ENCODE results near the gene SLC26A6. TPM values are rescaled to one million over a fixed set of nuclear protein-coding genes. Genes with fewer than 3 reads are reported as not detected.

Gene SLC26A6
- total RNA-seq, 1 experiment from 2014 or later = 36.3 TPM

- Histone ChIP-seq H3K4me3 (ENCODE audit: low read depth in 2 of 2, low read length in 2 of 2) (no peak overlapping the region), H3K4me1 (ENCODE audit: control insufficient read depth, insufficient read depth, low read length) (no peaks in the 10 kb centered on the region), H3K36me3 (ENCODE audit: control insufficient read depth, insufficient read depth, low read length) (no peaks in the 10 kb centered on the region), H3K27me3 (ENCODE audit: control insufficient read depth, insufficient read depth, low read length) (no peaks in the 10 kb centered on the region), H3K9me3 (ENCODE audit: control insufficient read depth, insufficient read depth, low read depth, low read length) (no peaks in the 10 kb centered on the region), H3K27ac (ENCODE audit: low read length) (no peak overlapping the region)
- in situ Hi-C loops (cut with HindIII; ENCODE audit: low pct_unique_long_range_greater_than_20kb, low sequenced_read_pairs) (no loop called here), intact Hi-C loops (cut with micrococcal nuclease; ENCODE audit: unreplicated experiment) (no loop called here)
- ATAC-seq = no peak
- ChIA-PET CTCF (interaction anchor here (0.6 to 0.8 kb wide), 2 partner anchors 9 to 165 kb away, joined by 3 to 5 read pairs; no protein-coding TSS in a partner anchor), POLR2A (no interaction called here)
- no peak for DNase-seq (ENCODE audit: low read depth, low spot score)
- TF ChIP-seq REST (IDR thresholded peaks at IDR 0.05; ENCODE audit: insufficient read depth in 1 of 2, low read depth in 2 of 2, low read length in 1 of 2) (no peak), POLR2AphosphoS5 (IDR thresholded peaks at IDR 0.05; ENCODE audit: low read depth, low read length) (no peak), SIN3A (IDR thresholded peaks at IDR 0.05; ENCODE audit: borderline replicate concordance, insufficient read depth, low read depth, low read length) (no peak), TCF7L2 (IDR thresholded peaks at IDR 0.05; ENCODE audit: low read depth, low read length) (no peak), CTCF (IDR thresholded peaks at IDR 0.05) (no peak)
- BruUV-seq (replicated peaks) = no TSS peak
Measured at GRCh38 chr3:48644898-48645760, 9.9 kb upstream of the SLC26A6 start.

- ChIA-PET CTCF (no interaction called here), POLR2A (no interaction called here)
- Histone ChIP-seq H3K9me3 (ENCODE audit: control insufficient read depth, insufficient read depth, low read depth, low read length) (no peaks in the 10 kb centered on the region), H3K27me3 (ENCODE audit: control insufficient read depth, insufficient read depth, low read length) (no peaks in the 10 kb centered on the region), H3K27ac (ENCODE audit: low read length) (no peak overlapping the region), H3K4me3 (ENCODE audit: low read depth in 2 of 2, low read length in 2 of 2) (no peak overlapping the region), H3K4me1 (ENCODE audit: control insufficient read depth, insufficient read depth, low read length) (peaks cover under 1% of the 10 kb centered on the region; the same call in 1 of the 2 replicates), H3K36me3 (ENCODE audit: control insufficient read depth, insufficient read depth, low read length) (no peaks in the 10 kb centered on the region)
- no peak for DNase-seq (ENCODE audit: low read depth, low spot score)
- TF ChIP-seq REST (IDR thresholded peaks at IDR 0.05; ENCODE audit: insufficient read depth in 1 of 2, low read depth in 2 of 2, low read length in 1 of 2) = no peak
- TF ChIP-seq CTCF (IDR thresholded peaks at IDR 0.05) = no peak
- no peak for ATAC-seq
- BruUV-seq (replicated peaks) = no TSS peak
- intact Hi-C loops (cut with micrococcal nuclease; ENCODE audit: unreplicated experiment) (no loop called here), in situ Hi-C loops (cut with HindIII; ENCODE audit: low pct_unique_long_range_greater_than_20kb, low sequenced_read_pairs) (no loop called here)
Measured at GRCh38 chr3:48642605-48643004, 7.3 kb upstream of the SLC26A6 start.
